HL-60 (cell line): ENCODE data around the gene RHOT2.

ENCODE experiments used
- CTCF ChIP-seq: IDR thresholded peaks from one replicate; pipeline ENCODE4 v1.5.1; 2011; ENCODE audit warnings: low read length, control low read depth, inconsistent platforms; ENCODE audit not compliant: insufficient read depth
- GABPA ChIP-seq: IDR thresholded peaks from 2 replicates; pipeline ENCODE4 v1.6.1; 2012; ENCODE audit warnings: low read depth

- TF ChIP-seq GABPA (no peak), CTCF (no peak)
Measured at GRCh38 chr16:640614-641013, 27.3 kb upstream of the RHOT2 start.
